Fibroblast of lung (primary cell): Measurements from ENCODE around the gene ABCB7. TPM values are rescaled to one million over a fixed set of nuclear protein-coding genes. Genes with fewer than 3 reads are reported as not detected.
"Not testable (repeated sequence)": the region's sequence is repeated elsewhere in the genome, so short reads cannot be mapped to it uniquely, and the experiment has no call there.

ENCODE experiments used
- DNase-seq, 2 donors: peaks; one replicate each; pipeline versions ENCODE4 v3.0.0 to v3.0.0-alpha.2; 2010; ENCODE audit warnings: low read depth in 2 of 2
- H2AFZ ChIP-seq: 2 replicates; pipeline ENCODE4 v1.5.1; 2012; ENCODE audit warnings: low read length, control low read depth, inconsistent platforms
- H3K27ac ChIP-seq: 2 replicates; pipeline ENCODE4 v1.5.1; 2011; ENCODE audit warnings: low read length, control low read depth; ENCODE audit not compliant: insufficient read depth
- H3K27me3 ChIP-seq: 2 replicates; pipeline ENCODE4 v1.5.1; 2011; ENCODE audit warnings: mild to moderate bottlenecking, low read length; ENCODE audit not compliant: control insufficient read depth, insufficient read depth
- H3K36me3 ChIP-seq: 2 replicates; pipeline ENCODE4 v1.5.1; 2011; ENCODE audit warnings: low read length; ENCODE audit not compliant: control insufficient read depth, insufficient read depth
- H3K4me1 ChIP-seq: 2 replicates; pipeline ENCODE4 v1.5.1; 2011; ENCODE audit warnings: low read length; ENCODE audit not compliant: control insufficient read depth, insufficient read depth; ENCODE audit errors: extremely low read depth
- H3K4me2 ChIP-seq: 2 replicates; pipeline ENCODE4 v1.5.1; 2011; ENCODE audit warnings: low read length, control low read depth; ENCODE audit not compliant: insufficient read depth; ENCODE audit errors: extremely low read depth
- H3K4me3 ChIP-seq, 4 experiments: fragments of 200-600 bp in 1 of 4; sonication (generic) in 1 of 4; replicated peaks in 1 of 4; 2 replicates each; pipeline ENCODE4 v1.5.1; 2011 to 2016; ENCODE audit warnings: low read length in 4 of 4, low read depth in 3 of 4, mild to moderate bottlenecking in 3 of 4, control low read depth in 2 of 4, inconsistent platforms in 1 of 4, mixed read lengths in 1 of 4; ENCODE audit not compliant: insufficient read depth in 1 of 4; ENCODE audit errors: control extremely low read depth in 1 of 4
- H3K79me2 ChIP-seq: 2 replicates; pipeline ENCODE4 v1.5.1; 2012; ENCODE audit warnings: mild to moderate bottlenecking, low read length, inconsistent platforms; ENCODE audit not compliant: control insufficient read depth, insufficient read depth
- H3K9ac ChIP-seq: 2 replicates; pipeline ENCODE4 v1.5.1; 2011; ENCODE audit warnings: mild to moderate bottlenecking, low read length, control low read depth; ENCODE audit not compliant: insufficient read depth
- H3K9me3 ChIP-seq: 2 replicates; pipeline ENCODE4 v1.5.1; 2012; ENCODE audit warnings: low read depth, low read length; ENCODE audit not compliant: control insufficient read depth, insufficient read depth
- H4K20me1 ChIP-seq: 2 replicates; pipeline ENCODE4 v1.5.1; 2011; ENCODE audit warnings: low read length; ENCODE audit not compliant: control insufficient read depth, insufficient read depth; ENCODE audit errors: extremely low read depth
- CTCF ChIP-seq, 2 donors: IDR thresholded peaks in 1 of 2; conservative IDR thresholded peaks in 1 of 2; 1 replicate in 1 of 2; 2 replicates in 1 of 2; pipeline ENCODE4 v1.5.1; 2011 to 2012; ENCODE audit warnings: low read length in 2 of 2, control low read depth in 1 of 2, inconsistent platforms in 1 of 2, low read depth in 1 of 2, mild to moderate bottlenecking in 1 of 2
- EZH2 ChIP-seq: IDR thresholded peaks from 2 replicates; pipeline ENCODE4 v1.5.1; 2012; ENCODE audit warnings: low read length, control low read depth, mild to moderate bottlenecking; ENCODE audit errors: missing control alignments
- polyA plus RNA-seq, 2 donors: library from polyadenylated mRNA; depleted of rRNA in 1 of 2; stranded (reverse) in 1 of 2; unstranded in 1 of 2; fragments of >200 nt; gene quantifications; 2 replicates each; pipeline ENCODE4 v1.2.1, GENCODE V29; 2011 to 2012; ENCODE audit warnings: missing spikeins in 1 of 2
- total RNA-seq: library from RNA; depleted of rRNA; stranded (reverse); fragments of >200 nt; gene quantifications from 2 replicates; pipeline ENCODE4 v1.2.1, GENCODE V29; 2014

The ABCB7 gene
- total and polyA plus RNA-seq, 2 donors (not counting 1 experiment from before 2014, with no cell fraction given): 20.8 to 30.1 TPM

DNA sequence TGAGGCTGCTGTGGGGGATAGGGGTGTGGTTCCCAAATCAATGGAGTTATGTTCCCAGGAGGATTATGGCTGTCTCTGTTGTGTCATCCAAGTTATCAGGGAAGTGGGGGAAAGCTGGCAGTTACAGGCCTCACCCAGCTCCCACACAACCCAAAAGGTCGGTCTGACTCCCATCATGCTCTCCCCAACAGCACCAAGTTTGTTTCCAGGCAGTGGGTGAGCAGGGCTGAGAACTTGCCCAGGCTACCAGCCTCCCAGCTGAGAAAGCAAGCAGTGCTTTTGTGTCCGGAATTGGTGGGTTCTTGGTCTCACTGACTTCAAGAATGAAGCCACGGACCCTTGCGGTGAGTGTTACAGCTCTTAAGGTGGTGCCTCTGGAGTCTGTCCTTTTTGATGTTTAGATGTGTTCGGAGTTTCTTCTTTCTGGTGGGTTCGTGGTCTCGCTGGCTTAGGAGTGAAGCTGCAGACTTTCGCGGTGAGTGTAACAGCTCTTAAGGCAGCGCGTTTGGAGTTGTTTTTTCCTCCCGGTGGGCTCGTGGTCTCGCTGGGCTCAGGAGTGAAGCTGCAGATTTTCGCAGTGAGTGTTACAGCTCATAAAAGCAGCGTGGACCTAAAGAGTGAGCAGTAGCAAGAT, 16.3 kb upstream of the ABCB7 start:
- not testable (repeated sequence) for H2AFZ ChIP-seq, H3K9ac ChIP-seq, H3K9me3 ChIP-seq, H3K79me2 ChIP-seq, H4K20me1 ChIP-seq, H3K27me3 ChIP-seq, H3K27ac ChIP-seq, H3K4me1 ChIP-seq, H3K4me3 ChIP-seq, H3K36me3 ChIP-seq, DNase-seq, H3K4me2 ChIP-seq

DNA sequence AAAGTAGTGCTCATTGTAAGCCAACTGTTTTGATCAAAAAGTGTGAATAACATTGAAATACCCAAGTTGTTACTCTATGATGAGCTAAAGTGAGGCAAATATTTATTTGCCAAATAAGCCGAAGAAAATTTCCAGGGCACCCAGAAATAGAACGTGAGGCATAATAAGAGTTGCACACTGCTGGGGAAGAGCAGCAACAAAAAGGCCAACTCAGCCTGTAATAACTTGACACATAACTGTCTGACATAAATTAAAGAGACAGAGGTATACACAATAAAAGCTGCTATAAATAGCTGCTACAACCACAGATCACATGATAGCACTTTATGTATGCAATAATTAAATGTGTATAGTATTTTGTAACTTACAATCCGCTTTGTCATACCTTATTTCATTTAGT, 2.0 kb upstream of the ABCB7 start:
- Histone ChIP-seq H3K27ac (no peak overlapping the region), H3K79me2 (no peaks in the 10 kb centered on the region), H2AFZ (no peak overlapping the region), H3K4me2 (no peak overlapping the region), H3K4me1 (no peaks in the 10 kb centered on the region), H4K20me1 (no peaks in the 10 kb centered on the region), H3K4me3 (no peak overlapping the region), H3K9ac (no peak overlapping the region), H3K36me3 (no peaks in the 10 kb centered on the region), H3K9me3 (no peaks in the 10 kb centered on the region), H3K27me3 (no peaks in the 10 kb centered on the region)
- TF ChIP-seq CTCF (conservative IDR thresholded peaks at IDR 0.05 in 1 of 2, IDR thresholded peaks at IDR 0.05 in 1 of 2; ENCODE audit: low read depth in 1 of 2, low read length in 2 of 2): no peak
- no peak for TF ChIP-seq EZH2
- DNase-seq: no peak

GRCh38 chrX:75156531-75156945, 455 bp upstream of the ABCB7 start:
- DNase-seq: peak; percentile 17 to 50
- no peaks in the 10 kb centered on the region for H4K20me1 ChIP-seq
- H3K27me3 ChIP-seq: no peaks in the 10 kb centered on the region
- peak overlapping the region; percentile 67 for H3K9ac ChIP-seq
- H3K4me1 ChIP-seq: no peaks in the 10 kb centered on the region
- H3K9me3 ChIP-seq: no peaks in the 10 kb centered on the region
- H2AFZ ChIP-seq: peak overlapping the region; percentile 77
- peak overlapping the region; percentile 80 for H3K4me2 ChIP-seq
- no peaks in the 10 kb centered on the region for H3K79me2 ChIP-seq
- peak overlapping the region; percentile 50 to 89 (median 72) for H3K4me3 ChIP-seq
- H3K27ac ChIP-seq: peak overlapping the region; percentile 69
- no peaks in the 10 kb centered on the region for H3K36me3 ChIP-seq
- TF ChIP-seq EZH2: no peak
- no peak for TF ChIP-seq CTCF (conservative IDR thresholded peaks at IDR 0.05 in 1 of 2, IDR thresholded peaks at IDR 0.05 in 1 of 2; ENCODE audit: low read depth in 1 of 2, low read length in 2 of 2)
